ENCODE data around the gene ITGAE.

ITGAE gene

DNA sequence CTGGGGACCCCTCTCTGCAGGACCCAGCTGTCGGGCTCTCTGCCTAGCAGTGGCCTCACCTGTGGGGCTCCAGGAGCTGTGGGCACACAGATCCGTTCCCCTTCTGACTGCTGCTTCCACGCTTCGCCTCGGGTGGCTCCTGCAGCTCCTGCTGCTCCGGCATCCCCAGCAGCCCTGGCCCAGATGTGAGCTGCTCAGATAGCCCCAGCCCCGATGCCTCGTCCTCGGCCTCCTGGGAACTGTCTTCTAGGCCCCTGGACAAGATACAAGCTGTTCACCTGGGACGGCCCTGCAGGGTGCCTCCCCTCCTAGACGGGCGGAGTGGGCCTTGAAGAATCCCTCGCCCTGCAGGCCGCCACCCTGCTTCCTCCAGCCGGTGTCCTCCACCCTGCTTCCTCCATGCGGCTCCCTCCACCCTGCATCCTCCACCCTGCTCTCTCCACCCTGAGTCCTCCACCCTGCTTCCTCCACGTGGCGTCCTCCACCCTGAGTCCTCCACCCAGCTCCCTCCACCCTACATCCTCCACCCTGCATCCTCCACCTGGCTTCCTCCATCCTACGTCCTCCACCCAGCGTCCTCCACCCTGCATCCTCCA is 121.4 kb downstream of the ITGAE start:
- no peak for TF ChIP-seq TCF12 (IDR thresholded peaks at IDR 0.05; ENCODE audit: low read depth)
- TF ChIP-seq FOXM1 (IDR thresholded peaks at IDR 0.05; ENCODE audit: borderline replicate concordance, low read depth) = no peak
- no peak for TF ChIP-seq MAX (IDR thresholded peaks at IDR 0.05)
- TF ChIP-seq NFIC (IDR thresholded peaks at IDR 0.05) = no peak
- no peak for TF ChIP-seq EP300 (IDR thresholded peaks at IDR 0.05; ENCODE audit: borderline replicate concordance)
- TF ChIP-seq USF1 (IDR thresholded peaks at IDR 0.05) = no peak
- TF ChIP-seq RAD21 (IDR thresholded peaks at IDR 0.05; ENCODE audit: low read depth) = no peak
- TF ChIP-seq YY1 (IDR thresholded peaks at IDR 0.05; ENCODE audit: low read depth) = no peak
- no peak for TF ChIP-seq ZBTB7A (IDR thresholded peaks at IDR 0.05; ENCODE audit: low read depth)
- no peak for TF ChIP-seq CEBPB (IDR thresholded peaks at IDR 0.05)
- TF ChIP-seq, protein P1, sequence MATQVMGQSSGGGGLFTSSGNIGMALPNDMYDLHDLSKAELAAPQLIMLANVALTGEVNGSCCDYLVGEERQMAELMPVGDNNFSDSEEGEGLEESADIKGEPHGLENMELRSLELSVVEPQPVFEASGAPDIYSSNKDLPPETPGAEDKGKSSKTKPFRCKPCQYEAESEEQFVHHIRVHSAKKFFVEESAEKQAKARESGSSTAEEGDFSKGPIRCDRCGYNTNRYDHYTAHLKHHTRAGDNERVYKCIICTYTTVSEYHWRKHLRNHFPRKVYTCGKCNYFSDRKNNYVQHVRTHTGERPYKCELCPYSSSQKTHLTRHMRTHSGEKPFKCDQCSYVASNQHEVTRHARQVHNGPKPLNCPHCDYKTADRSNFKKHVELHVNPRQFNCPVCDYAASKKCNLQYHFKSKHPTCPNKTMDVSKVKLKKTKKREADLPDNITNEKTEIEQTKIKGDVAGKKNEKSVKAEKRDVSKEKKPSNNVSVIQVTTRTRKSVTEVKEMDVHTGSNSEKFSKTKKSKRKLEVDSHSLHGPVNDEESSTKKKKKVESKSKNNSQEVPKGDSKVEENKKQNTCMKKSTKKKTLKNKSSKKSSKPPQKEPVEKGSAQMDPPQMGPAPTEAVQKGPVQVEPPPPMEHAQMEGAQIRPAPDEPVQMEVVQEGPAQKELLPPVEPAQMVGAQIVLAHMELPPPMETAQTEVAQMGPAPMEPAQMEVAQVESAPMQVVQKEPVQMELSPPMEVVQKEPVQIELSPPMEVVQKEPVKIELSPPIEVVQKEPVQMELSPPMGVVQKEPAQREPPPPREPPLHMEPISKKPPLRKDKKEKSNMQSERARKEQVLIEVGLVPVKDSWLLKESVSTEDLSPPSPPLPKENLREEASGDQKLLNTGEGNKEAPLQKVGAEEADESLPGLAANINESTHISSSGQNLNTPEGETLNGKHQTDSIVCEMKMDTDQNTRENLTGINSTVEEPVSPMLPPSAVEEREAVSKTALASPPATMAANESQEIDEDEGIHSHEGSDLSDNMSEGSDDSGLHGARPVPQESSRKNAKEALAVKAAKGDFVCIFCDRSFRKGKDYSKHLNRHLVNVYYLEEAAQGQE (IDR thresholded peaks at IDR 0.05; ENCODE audit: low read depth) = no peak

GRCh38 chr17:3678821-3679530 is 122.0 kb downstream of the ITGAE start:
- no peak for TF ChIP-seq CEBPB (IDR thresholded peaks at IDR 0.05)
- no peak for TF ChIP-seq FOXM1 (IDR thresholded peaks at IDR 0.05; ENCODE audit: borderline replicate concordance, low read depth)
- no peak for TF ChIP-seq EP300 (IDR thresholded peaks at IDR 0.05; ENCODE audit: borderline replicate concordance)
- TF ChIP-seq NFIC (IDR thresholded peaks at IDR 0.05) = no peak
- TF ChIP-seq TCF12 (IDR thresholded peaks at IDR 0.05; ENCODE audit: low read depth) = no peak
- TF ChIP-seq MAX (IDR thresholded peaks at IDR 0.05) = no peak
- TF ChIP-seq ZBTB7A (IDR thresholded peaks at IDR 0.05; ENCODE audit: low read depth) = no peak
- no peak for TF ChIP-seq CREB1 (IDR thresholded peaks at IDR 0.05; ENCODE audit: low read depth)
- TF ChIP-seq, protein P1 (IDR thresholded peaks at IDR 0.05; ENCODE audit: low read depth) = no peak
- no peak for TF ChIP-seq USF1 (IDR thresholded peaks at IDR 0.05)
- no peak for TF ChIP-seq TAF1 (IDR thresholded peaks at IDR 0.05; ENCODE audit: low read depth)
- no peak for TF ChIP-seq YY1 (IDR thresholded peaks at IDR 0.05; ENCODE audit: low read depth)

DNA sequence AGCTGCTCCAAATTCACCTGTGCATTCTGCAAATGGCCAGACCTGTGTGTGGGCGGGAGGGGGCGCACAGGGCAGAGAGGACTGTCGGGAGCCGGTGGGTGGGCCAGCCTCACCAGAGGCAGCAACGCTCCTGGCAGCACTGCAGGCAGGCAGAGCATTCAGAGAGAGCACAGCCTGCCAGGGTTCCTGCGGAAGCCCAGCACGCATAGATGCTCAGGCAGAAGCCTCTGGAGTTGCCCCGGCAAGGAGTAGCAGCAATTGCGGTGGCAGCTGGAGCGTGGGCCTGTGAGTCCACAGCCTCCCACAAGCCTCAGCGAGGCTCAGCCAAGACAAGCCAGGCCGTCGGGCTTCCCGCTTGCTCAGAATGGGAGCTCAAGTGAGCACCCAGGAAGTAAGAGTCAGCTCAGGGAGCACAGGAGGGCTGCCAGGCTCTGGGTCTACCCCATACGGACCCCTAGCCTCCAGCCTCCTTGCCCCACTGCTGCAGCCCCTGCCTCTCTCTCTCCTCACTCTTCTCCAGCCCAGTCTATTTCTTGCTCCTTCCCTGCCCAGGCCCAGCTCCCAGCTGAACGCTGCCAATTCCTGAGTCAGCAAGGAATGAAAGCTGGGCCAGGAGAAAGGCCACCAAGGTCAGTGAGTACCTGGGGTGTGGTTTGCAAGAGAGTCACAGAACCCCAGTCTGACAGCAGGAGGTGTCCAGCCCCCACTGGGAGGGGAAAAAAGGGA is 122.7 kb downstream of the ITGAE start:
- no peak for TF ChIP-seq EP300 (IDR thresholded peaks at IDR 0.05; ENCODE audit: borderline replicate concordance)
- TF ChIP-seq TAF1 (IDR thresholded peaks at IDR 0.05; ENCODE audit: low read depth) = no peak
- no peak for TF ChIP-seq YY1 (IDR thresholded peaks at IDR 0.05; ENCODE audit: low read depth)
- TF ChIP-seq NFIC (IDR thresholded peaks at IDR 0.05) = no peak
- no peak for TF ChIP-seq CREB1 (IDR thresholded peaks at IDR 0.05; ENCODE audit: low read depth)
- TF ChIP-seq CEBPB (IDR thresholded peaks at IDR 0.05) = no peak
- no peak for TF ChIP-seq RAD21 (IDR thresholded peaks at IDR 0.05; ENCODE audit: low read depth)
- TF ChIP-seq FOXM1 (IDR thresholded peaks at IDR 0.05; ENCODE audit: borderline replicate concordance, low read depth) = no peak
- no peak for TF ChIP-seq TEAD4 (IDR thresholded peaks at IDR 0.05)
- TF ChIP-seq TCF12 (IDR thresholded peaks at IDR 0.05; ENCODE audit: low read depth) = no peak

DNA sequence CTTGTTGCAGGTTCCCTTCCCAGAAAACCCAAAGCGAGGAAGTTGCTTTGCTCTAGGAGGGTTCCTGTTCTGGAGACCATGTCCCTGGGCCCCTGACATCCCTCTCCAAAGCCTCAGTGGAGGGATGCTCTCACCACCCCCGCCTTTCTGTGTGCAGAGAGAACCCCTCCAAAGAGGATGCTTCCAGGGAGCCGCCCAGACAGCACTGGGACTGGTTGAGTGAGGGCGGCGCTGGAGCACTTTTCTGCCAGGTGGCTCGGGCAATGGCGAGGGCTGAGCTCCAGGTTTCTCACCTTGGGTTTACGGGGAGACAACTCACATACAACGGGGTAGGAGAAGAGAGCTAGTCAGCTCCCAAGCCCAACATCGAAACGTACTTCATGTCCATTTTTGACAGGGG is 125.1 kb downstream of the ITGAE start:
- no peak for TF ChIP-seq NFIC (IDR thresholded peaks at IDR 0.05)
- no peak for TF ChIP-seq USF1 (IDR thresholded peaks at IDR 0.05)
- no peak for TF ChIP-seq EP300 (IDR thresholded peaks at IDR 0.05; ENCODE audit: borderline replicate concordance)
- no peak for TF ChIP-seq TCF12 (IDR thresholded peaks at IDR 0.05; ENCODE audit: low read depth)
- TF ChIP-seq FOXM1 (IDR thresholded peaks at IDR 0.05; ENCODE audit: borderline replicate concordance, low read depth) = no peak
- TF ChIP-seq, protein P1 (IDR thresholded peaks at IDR 0.05; ENCODE audit: low read depth) = no peak
- no peak for TF ChIP-seq EGR1 (IDR thresholded peaks at IDR 0.05)
- TF ChIP-seq MAX (IDR thresholded peaks at IDR 0.05) = no peak
- TF ChIP-seq RAD21 (IDR thresholded peaks at IDR 0.05; ENCODE audit: low read depth) = no peak
- TF ChIP-seq CEBPB (IDR thresholded peaks at IDR 0.05) = no peak
- TF ChIP-seq CREB1 (IDR thresholded peaks at IDR 0.05; ENCODE audit: low read depth) = no peak
- no peak for TF ChIP-seq ZBTB7A (IDR thresholded peaks at IDR 0.05; ENCODE audit: low read depth)
- TF ChIP-seq TEAD4 (IDR thresholded peaks at IDR 0.05) = no peak

Data from Ishikawa (cell line).